SK-N-SH treated with all-trans-retinoic acid at 6 μM for 48 hours (cell line): ENCODE measurements around the gene KCNK3.

ENCODE experiments used
- ATAC-seq: fragments of 200-7000 bp; cut with Tn5 transposase; 3 replicates; pipeline ENCODE4 v1.9.1; 2020; ENCODE audit warnings: mild to moderate bottlenecking, moderate library complexity
- BACH2 ChIP-seq: fragments of 250-450 bp; sonication (Bioruptor Pico); IDR thresholded peaks from 2 replicates; pipeline ENCODE4 v1.9.0; 2021; ENCODE audit warnings: mild to moderate bottlenecking, borderline replicate concordance
- CSDC2 ChIP-seq: fragments of 250-450 bp; sonication (Bioruptor Pico); IDR thresholded peaks from 2 replicates; pipeline ENCODE4 v1.5.0; 2020; ENCODE audit warnings: mild to moderate bottlenecking, moderate library complexity
- ESRRG ChIP-seq: fragments of 250-450 bp; sonication (Bioruptor Pico); IDR thresholded peaks from 2 replicates; pipeline ENCODE4 v1.6.1; 2021; ENCODE audit warnings: mild to moderate bottlenecking
- GLIS3 ChIP-seq: fragments of 250-450 bp; sonication (Bioruptor Pico); IDR thresholded peaks from 2 replicates; pipeline ENCODE4 v1.5.0; 2020; ENCODE audit warnings: mild to moderate bottlenecking, moderate library complexity
- OSR1 ChIP-seq: fragments of 250-450 bp; sonication (Bioruptor Pico); IDR thresholded peaks from 2 replicates; pipeline ENCODE4 v1.8.0; 2022; ENCODE audit warnings: moderate library complexity, mild to moderate bottlenecking, inconsistent platforms
- PPARA ChIP-seq: fragments of 250-450 bp; sonication (Bioruptor Pico); IDR thresholded peaks from 2 replicates; pipeline ENCODE4 v1.5.0; 2020; ENCODE audit warnings: mild to moderate bottlenecking, borderline replicate concordance
- RARB ChIP-seq: fragments of 250-450 bp; sonication (Bioruptor Pico); IDR thresholded peaks from 2 replicates; pipeline ENCODE4 v1.8.0; 2021; ENCODE audit warnings: mild to moderate bottlenecking, moderate library complexity
- SNAI2 ChIP-seq: fragments of 250-450 bp; sonication (Bioruptor Pico); IDR thresholded peaks from 2 replicates; pipeline ENCODE4 v1.5.0; 2020; ENCODE audit warnings: mild to moderate bottlenecking, moderate library complexity
- TOX ChIP-seq: fragments of 250-450 bp; sonication (Bioruptor Pico); IDR thresholded peaks from 2 replicates; pipeline ENCODE4 v1.8.0; 2021; ENCODE audit warnings: mild to moderate bottlenecking, moderate library complexity, borderline replicate concordance
- ZC3H10 ChIP-seq: fragments of 250-450 bp; sonication (Bioruptor Pico); IDR thresholded peaks from 2 replicates; pipeline ENCODE4 v1.5.1; 2021; ENCODE audit warnings: mild to moderate bottlenecking, moderate library complexity
- ZFP30 ChIP-seq: fragments of 450-650 bp; formaldehyde crosslinking; IDR thresholded peaks from 2 replicates; pipeline ENCODE4 v1.5.0; 2022; ENCODE audit warnings: mild to moderate bottlenecking, moderate library complexity
- ZNF8 ChIP-seq: fragments of 450-650 bp; formaldehyde crosslinking; IDR thresholded peaks from 2 replicates; pipeline ENCODE4 v1.5.0; 2020; ENCODE audit warnings: mild to moderate bottlenecking, moderate library complexity
- TF ChIP-seq, protein P1 (sequence below): fragments of 250-450 bp; sonication (Bioruptor Pico); IDR thresholded peaks from 2 replicates; pipeline ENCODE4 v1.5.1; 2021; ENCODE audit warnings: mild to moderate bottlenecking, moderate library complexity
- TF ChIP-seq, protein P2 (sequence below): fragments of 250-450 bp; sonication (Bioruptor Pico); IDR thresholded peaks from 2 replicates; pipeline ENCODE4 v1.8.0; 2020; ENCODE audit warnings: mild to moderate bottlenecking, moderate library complexity, borderline replicate concordance
- TF ChIP-seq, protein P3 (sequence below): fragments of 250-450 bp; sonication (Bioruptor Pico); IDR thresholded peaks from 2 replicates; pipeline ENCODE4 v1.5.1; 2020; ENCODE audit warnings: low read depth, mild to moderate bottlenecking, moderate library complexity
- TF ChIP-seq, protein P4 (sequence below): fragments of 250-450 bp; sonication (Bioruptor Pico); IDR thresholded peaks from 2 replicates; pipeline ENCODE4 v1.5.0; 2020; ENCODE audit warnings: mild to moderate bottlenecking, moderate library complexity

The KCNK3 gene

DNA sequence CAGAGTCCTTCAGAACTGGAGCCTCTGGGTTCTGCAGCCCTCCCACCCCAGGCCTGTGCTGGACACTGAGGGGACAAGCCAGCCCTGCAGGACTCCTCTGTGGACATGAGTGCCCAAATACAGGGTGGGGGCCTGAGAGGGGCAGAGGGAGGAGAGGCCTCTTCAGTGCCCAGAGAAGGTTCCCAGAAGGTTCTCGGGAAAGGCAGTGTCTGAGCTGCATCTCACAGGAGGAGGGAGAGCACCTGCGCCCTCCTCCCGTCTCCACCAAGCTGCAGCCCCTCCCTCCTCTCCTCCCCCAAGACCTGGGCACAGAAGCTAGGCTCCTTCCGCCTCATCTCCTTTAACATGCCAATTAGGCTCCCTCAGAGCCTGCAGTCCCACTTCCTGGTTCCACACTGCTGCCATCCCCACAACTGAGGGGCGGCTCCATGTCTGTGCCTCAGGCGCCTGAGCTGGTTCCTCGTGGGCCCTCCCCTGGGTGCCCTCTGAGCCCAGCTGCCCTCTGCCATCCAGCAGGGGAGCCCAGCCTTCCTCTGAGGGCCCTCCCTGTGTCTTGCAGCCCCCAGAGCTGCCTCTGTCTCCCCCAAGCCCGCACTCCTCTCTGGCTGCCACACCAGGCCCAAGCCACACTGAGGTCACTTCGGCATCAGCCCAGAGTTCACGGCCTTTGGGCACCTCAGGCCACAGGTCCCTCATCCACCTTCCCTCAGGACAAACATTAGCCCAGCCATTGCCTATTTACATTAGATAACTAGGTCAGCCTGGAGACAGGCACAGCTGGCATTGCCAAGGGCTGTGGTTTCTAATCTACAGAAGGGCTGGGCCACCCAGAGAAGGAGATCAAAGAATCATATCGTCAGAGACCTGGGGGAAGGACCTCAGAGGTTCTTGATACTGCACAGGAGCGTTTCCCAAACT lies 28.9 kb downstream of the KCNK3 start:
- TF ChIP-seq RARB (CRISPR knock-in tag) (no peak), ESRRG (CRISPR knock-in tag) (no peak), ZC3H10 (no peak), BACH2 (CRISPR knock-in tag) (no peak), TOX (CRISPR knock-in tag) (no peak), OSR1 (CRISPR knock-in tag) (no peak), PPARA (CRISPR knock-in tag) (no peak)
- TF ChIP-seq, protein P1, sequence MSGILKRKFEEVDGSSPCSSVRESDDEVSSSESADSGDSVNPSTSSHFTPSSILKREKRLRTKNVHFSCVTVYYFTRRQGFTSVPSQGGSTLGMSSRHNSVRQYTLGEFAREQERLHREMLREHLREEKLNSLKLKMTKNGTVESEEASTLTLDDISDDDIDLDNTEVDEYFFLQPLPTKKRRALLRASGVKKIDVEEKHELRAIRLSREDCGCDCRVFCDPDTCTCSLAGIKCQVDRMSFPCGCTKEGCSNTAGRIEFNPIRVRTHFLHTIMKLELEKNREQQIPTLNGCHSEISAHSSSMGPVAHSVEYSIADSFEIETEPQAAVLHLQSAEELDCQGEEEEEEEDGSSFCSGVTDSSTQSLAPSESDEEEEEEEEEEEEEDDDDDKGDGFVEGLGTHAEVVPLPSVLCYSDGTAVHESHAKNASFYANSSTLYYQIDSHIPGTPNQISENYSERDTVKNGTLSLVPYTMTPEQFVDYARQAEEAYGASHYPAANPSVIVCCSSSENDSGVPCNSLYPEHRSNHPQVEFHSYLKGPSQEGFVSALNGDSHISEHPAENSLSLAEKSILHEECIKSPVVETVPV (CRISPR knock-in tag) = no peak
- TF ChIP-seq, protein P2, sequence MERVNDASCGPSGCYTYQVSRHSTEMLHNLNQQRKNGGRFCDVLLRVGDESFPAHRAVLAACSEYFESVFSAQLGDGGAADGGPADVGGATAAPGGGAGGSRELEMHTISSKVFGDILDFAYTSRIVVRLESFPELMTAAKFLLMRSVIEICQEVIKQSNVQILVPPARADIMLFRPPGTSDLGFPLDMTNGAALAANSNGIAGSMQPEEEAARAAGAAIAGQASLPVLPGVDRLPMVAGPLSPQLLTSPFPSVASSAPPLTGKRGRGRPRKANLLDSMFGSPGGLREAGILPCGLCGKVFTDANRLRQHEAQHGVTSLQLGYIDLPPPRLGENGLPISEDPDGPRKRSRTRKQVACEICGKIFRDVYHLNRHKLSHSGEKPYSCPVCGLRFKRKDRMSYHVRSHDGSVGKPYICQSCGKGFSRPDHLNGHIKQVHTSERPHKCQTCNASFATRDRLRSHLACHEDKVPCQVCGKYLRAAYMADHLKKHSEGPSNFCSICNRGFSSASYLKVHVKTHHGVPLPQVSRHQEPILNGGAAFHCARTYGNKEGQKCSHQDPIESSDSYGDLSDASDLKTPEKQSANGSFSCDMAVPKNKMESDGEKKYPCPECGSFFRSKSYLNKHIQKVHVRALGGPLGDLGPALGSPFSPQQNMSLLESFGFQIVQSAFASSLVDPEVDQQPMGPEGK (CRISPR knock-in tag) = no peak
- TF ChIP-seq, protein P3, sequence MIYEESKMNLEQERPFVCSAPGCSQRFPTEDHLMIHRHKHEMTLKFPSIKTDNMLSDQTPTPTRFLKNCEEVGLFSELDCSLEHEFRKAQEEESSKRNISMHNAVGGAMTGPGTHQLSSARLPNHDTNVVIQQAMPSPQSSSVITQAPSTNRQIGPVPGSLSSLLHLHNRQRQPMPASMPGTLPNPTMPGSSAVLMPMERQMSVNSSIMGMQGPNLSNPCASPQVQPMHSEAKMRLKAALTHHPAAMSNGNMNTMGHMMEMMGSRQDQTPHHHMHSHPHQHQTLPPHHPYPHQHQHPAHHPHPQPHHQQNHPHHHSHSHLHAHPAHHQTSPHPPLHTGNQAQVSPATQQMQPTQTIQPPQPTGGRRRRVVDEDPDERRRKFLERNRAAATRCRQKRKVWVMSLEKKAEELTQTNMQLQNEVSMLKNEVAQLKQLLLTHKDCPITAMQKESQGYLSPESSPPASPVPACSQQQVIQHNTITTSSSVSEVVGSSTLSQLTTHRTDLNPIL (CRISPR knock-in tag) = no peak
- TF ChIP-seq, protein P4, sequence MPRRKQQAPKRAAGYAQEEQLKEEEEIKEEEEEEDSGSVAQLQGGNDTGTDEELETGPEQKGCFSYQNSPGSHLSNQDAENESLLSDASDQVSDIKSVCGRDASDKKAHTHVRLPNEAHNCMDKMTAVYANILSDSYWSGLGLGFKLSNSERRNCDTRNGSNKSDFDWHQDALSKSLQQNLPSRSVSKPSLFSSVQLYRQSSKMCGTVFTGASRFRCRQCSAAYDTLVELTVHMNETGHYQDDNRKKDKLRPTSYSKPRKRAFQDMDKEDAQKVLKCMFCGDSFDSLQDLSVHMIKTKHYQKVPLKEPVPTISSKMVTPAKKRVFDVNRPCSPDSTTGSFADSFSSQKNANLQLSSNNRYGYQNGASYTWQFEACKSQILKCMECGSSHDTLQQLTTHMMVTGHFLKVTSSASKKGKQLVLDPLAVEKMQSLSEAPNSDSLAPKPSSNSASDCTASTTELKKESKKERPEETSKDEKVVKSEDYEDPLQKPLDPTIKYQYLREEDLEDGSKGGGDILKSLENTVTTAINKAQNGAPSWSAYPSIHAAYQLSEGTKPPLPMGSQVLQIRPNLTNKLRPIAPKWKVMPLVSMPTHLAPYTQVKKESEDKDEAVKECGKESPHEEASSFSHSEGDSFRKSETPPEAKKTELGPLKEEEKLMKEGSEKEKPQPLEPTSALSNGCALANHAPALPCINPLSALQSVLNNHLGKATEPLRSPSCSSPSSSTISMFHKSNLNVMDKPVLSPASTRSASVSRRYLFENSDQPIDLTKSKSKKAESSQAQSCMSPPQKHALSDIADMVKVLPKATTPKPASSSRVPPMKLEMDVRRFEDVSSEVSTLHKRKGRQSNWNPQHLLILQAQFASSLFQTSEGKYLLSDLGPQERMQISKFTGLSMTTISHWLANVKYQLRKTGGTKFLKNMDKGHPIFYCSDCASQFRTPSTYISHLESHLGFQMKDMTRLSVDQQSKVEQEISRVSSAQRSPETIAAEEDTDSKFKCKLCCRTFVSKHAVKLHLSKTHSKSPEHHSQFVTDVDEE (CRISPR knock-in tag) = no peak

DNA sequence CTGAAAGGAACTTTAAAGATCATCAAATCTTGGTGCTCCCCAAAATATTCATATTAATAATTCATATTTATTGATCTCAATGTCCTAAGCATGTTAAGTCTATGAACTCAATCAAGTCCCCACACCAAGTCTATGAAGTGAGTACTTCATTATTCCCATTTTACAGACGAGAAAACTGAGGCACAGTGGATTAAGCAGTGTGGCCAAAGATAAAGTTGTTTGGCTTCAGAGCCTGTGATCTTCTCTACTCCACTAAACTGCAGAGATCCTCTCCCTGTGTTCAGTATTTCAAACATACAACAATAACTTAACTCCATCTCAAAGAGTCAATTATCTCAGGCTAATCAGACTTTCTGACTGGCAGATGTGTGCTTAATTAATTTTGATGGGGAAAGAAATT lies 29.8 kb downstream of the KCNK3 start:
- TF ChIP-seq, protein P4 (CRISPR knock-in tag) = no peak
- no peak for TF ChIP-seq GLIS3 (CRISPR knock-in tag)
- TF ChIP-seq ZC3H10 = no peak
- no peak for TF ChIP-seq CSDC2 (CRISPR knock-in tag)
- no peak for TF ChIP-seq SNAI2 (CRISPR knock-in tag)
- TF ChIP-seq ZNF8 (CRISPR knock-in tag) = no peak
- no peak for TF ChIP-seq PPARA (CRISPR knock-in tag)
- ATAC-seq = no peak

More for the DNA sequence above, 28.9 kb downstream of the KCNK3 start:
- ATAC-seq = no peak

DNA sequence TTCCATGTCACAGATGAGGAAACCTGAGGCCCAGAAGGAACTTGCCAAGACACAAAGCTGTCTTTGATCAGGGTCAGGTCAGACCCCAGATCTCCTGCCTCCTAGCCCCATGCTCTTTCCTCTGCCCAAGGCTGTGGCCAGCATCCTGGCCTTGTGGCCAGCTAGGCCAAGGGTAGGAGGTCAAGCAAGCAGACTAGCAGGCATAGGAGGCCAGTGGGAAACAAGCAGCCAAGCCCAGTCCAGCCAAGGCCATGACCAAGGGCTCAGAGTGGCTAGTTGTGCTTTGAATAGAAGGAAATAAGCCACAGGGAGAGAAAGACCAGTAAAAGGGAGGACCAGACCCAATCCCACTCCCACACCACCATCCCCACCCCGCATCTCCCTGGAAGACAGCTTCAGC lies 30.4 kb downstream of the KCNK3 start:
- no peak for ATAC-seq
- no peak for TF ChIP-seq ZFP30

DNA sequence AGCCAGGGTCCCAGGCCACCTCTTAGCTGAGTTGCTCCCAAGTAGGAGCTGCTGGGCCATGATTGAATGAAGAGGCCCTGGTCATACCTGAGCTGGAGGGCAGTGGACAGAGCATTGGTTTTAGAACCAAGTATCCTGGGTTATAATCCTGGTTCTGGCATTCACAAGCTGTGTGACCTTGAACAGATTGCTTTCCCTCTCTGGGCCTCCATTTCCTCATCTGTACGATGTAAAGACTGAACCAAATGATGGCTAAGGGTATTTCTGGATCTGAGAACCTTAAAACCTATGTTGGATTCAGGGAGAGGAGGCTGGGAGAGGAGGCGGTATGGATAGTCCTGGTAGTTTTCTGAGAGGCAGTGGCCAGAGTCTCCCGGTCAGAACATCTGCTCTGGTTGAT lies 31.0 kb downstream of the KCNK3 start:
- no peak for TF ChIP-seq RARB (CRISPR knock-in tag)
- ATAC-seq = no peak
